Astrocyte of the cerebellum (primary cell): ENCODE measurements around the gene FAM131C.
"Not testable (repeated sequence)": the region's sequence is repeated elsewhere in the genome, so short reads cannot be mapped to it uniquely, and the experiment has no call there.

Experiments
- DNase-seq: peaks from one replicate; pipeline ENCODE4 v3.0.0-alpha.2; 2011; ENCODE audit warnings: low read depth
- H3K4me3 ChIP-seq: 2 replicates; pipeline ENCODE4 v1.5.1; 2011; ENCODE audit warnings: mild to moderate bottlenecking, low read depth, low read length, moderate library complexity
- in situ Hi-C: cut with HindIII; loops from 2 replicates; pipeline ENCODE4 v1.10.0; 2017; ENCODE audit warnings: low sequenced_read_pairs
- TF ChIP-seq, protein P1 (sequence below): IDR thresholded peaks from 2 replicates; pipeline ENCODE4 v1.5.1; 2012; ENCODE audit warnings: low read length, low read depth, moderate library complexity, mild to moderate bottlenecking; ENCODE audit errors: missing control alignments

The FAM131C gene

GRCh38 chr1:16061266-16061665 lies 12.2 kb downstream of the FAM131C start:
- TF ChIP-seq, protein P1, sequence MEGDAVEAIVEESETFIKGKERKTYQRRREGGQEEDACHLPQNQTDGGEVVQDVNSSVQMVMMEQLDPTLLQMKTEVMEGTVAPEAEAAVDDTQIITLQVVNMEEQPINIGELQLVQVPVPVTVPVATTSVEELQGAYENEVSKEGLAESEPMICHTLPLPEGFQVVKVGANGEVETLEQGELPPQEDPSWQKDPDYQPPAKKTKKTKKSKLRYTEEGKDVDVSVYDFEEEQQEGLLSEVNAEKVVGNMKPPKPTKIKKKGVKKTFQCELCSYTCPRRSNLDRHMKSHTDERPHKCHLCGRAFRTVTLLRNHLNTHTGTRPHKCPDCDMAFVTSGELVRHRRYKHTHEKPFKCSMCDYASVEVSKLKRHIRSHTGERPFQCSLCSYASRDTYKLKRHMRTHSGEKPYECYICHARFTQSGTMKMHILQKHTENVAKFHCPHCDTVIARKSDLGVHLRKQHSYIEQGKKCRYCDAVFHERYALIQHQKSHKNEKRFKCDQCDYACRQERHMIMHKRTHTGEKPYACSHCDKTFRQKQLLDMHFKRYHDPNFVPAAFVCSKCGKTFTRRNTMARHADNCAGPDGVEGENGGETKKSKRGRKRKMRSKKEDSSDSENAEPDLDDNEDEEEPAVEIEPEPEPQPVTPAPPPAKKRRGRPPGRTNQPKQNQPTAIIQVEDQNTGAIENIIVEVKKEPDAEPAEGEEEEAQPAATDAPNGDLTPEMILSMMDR, result no peak
- no peak overlapping the region for H3K4me3 ChIP-seq
- no peak for DNase-seq
- in situ Hi-C loops, result no loop called here

GRCh38 chr1:16058394-16059120 lies 14.9 kb downstream of the FAM131C start:
- in situ Hi-C loops, result not testable (repeated sequence)

GRCh38 chr1:16057314-16057915 lies 16.0 kb downstream of the FAM131C start:
- H3K4me3 ChIP-seq, in situ Hi-C loops, DNase-seq: not testable (repeated sequence)

More at GRCh38 chr1:16058394-16059120, 14.9 kb downstream of the FAM131C start:
- H3K4me3 ChIP-seq, DNase-seq: not testable (repeated sequence)

DNA sequence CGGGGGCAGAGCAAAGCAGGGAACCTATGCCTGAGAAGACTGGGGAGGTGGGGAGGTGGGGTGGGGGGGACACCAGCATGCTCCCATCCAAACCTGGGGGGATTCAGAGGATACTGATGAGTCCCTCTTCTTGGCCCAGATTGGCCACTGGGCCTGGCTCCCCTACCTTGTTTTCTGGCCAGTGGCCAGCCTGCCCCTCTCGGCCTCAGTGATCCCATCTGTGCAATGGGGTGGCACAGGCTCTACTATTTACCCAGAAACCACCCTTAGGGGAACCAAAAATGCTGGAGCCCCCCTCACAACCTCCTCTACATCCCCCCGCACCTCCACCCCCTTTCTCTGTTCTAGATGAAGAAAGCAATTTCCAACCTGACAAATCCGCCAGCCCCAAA lies 16.9 kb downstream of the FAM131C start:
- H3K4me3 ChIP-seq, in situ Hi-C loops, DNase-seq: not testable (repeated sequence)

DNA sequence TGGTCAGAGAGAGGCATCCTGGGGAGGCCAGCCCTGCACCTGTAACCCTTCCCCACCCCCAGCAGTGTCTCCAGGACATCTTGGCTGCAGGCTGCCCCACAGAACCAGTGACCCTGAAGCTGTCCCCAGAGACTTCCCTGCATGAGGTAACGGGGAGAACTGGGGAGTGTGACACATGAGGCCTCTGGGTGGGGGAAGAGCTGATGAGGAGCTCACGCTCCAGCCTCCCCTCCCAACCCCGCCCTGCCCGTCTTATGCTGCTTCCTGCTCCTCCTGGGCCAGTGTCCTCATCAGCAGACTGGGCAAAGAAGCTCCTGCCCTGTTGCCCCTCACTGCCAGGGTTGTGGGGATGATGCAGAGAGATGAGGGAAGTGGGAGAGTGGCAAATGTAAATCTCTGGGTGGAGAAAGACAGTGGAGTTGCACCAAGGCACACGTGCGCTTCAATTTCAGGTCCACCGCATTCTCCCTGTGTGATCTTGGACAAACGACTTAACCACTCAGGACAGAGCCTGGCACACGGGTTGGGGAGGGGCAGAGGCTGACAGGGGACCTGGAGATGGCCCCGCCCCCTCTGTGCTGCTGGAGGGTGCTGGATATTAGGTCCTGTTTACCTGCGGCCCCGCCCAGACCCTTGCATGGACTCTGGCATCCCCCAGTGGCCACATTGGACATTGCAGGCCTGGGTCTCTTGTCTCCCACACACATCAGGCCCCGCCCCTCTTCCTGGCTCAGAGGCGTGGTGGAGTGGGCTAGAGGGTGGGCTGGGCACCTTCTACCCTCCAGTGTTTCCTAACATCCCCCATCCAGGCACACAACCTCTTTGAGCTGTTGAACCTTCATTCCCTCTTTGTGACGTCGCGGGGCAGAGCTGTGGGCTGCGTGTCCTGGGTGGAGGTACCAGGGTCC lies 17.6 kb downstream of the FAM131C start:
- TF ChIP-seq, protein P1, result peak; percentile 99
- DNase-seq, result peak; percentile 67
- no peak overlapping the region for H3K4me3 ChIP-seq
- in situ Hi-C loops, result no loop called here

DNA sequence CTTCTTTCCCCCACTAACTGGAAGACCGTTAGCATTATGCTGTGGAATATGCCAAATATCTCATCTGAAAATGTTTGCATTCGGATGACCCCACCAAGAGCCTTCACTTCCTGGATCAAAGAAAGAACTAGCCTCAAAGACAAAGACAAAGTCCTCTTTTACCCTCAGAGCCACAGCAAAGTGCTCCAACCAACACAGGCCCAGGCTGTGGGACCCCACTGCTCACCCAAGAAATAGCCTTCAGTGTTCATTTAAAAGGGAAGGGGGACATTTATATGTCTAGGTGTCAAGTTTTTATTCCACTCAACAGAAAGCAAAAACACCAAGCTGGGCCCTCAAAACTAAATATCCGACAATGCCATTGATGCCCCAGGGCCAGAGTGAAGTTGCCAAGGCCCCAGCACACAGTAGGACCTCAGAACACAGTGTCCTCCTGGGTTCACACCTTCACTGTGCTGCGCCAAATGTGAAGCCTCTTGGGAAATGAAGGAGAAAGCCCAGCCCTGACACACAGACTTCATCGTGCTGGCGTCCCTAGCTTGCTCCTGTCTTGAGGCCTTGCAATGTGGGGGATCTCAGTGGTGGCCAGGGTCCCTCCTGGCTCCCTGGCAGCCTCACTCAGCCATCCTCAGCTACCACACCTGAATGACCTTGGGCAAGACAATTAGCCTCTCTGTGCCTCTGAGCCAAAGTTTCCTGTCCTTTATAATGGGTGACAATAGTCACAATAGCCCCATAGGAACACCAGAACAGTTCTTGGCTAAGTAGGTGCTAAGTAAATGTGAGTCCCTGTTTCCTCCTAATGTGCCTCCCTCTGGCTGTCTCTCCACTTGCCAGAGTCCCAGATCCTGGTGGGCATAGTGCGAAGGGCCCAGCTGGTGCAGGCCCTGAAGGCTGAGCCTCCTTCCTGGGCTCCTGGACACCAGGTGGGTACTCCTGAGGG lies 18.6 kb downstream of the FAM131C start:
- no peak for DNase-seq
- no peak overlapping the region for H3K4me3 ChIP-seq
- TF ChIP-seq, protein P1, result no peak
- in situ Hi-C loops, result no loop called here

GRCh38 chr1:16053781-16054502 lies 19.5 kb downstream of the FAM131C start:
- in situ Hi-C loops, result no loop called here
- TF ChIP-seq, protein P1, result no peak
- no peak for DNase-seq
- no peak overlapping the region for H3K4me3 ChIP-seq

DNA sequence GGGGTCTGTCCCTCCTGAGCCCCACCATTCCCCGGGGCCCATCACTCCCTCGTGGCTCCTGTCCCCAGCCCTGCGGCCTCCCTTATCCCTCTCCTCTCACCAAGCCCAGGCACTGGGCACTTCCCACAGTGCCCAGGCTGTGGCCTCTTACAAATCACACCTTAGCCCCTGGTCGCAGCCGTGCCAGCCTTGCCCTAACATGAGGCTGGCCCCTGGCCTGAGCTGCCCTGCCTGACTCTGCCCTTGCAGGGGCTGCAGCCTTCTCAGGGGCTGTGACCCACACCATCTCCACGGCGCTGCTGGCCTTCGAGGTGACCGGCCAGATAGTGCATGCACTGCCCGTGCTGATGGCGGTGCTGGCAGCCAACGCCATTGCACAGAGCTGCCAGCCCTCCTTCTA lies 21.5 kb downstream of the FAM131C start:
- in situ Hi-C loops, H3K4me3 ChIP-seq, DNase-seq: not testable (repeated sequence)
